ENCODE data around the gene EPHB2.

The EPHB2 gene

DNA sequence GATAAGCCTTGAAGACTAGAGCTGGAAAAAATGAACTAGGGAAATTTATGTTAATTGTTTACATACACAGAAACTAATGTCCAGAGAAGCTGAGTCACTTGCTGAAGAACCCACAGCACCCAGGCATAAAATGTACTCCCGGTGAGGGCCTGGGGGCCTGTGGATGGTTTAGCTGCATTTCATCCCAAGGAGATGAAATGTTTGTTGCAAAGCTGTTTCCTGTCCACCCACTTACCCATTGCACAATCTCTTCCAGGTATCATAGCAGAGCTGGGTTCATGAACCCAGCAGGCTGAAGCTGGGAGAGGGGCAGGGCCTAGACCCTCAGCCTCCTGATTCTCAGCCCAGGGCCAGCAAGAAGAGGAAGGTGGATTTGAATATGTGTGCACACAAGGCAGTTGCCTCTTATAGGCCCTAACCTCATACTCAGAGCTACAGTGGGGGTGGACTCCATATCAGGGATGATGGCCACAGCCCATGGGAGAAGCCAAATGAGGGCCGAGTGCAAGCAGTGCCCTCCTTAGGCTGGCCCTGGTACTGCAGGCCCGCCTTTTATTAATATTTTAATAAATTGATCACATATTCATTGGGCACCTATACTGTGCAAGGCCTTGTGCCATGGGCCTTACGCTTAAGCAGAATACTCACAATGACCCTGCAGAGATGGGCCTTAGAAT is 151.3 kb downstream of the EPHB2 start:
- no peak for DNase-seq (ENCODE audit: low spot score)

DNA sequence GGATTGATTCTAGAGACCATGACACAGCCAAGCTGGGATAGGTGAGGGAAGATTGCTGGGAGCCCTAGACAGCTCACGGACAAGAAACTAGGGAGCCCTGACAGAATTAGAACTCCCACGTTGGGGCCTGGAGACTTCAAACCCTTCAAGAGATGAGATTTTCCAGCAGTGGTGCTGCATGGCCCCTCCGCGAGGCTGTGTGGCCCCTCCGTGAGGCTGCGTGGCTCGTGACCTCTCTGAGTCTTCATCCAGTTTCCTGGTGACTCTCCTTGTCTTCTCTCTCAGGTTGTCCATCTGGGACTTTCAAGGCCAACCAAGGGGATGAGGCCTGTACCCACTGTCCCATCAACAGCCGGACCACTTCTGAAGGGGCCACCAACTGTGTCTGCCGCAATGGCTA is 152.1 kb downstream of the EPHB2 start:
- no peak for DNase-seq (ENCODE audit: low spot score)

DNA sequence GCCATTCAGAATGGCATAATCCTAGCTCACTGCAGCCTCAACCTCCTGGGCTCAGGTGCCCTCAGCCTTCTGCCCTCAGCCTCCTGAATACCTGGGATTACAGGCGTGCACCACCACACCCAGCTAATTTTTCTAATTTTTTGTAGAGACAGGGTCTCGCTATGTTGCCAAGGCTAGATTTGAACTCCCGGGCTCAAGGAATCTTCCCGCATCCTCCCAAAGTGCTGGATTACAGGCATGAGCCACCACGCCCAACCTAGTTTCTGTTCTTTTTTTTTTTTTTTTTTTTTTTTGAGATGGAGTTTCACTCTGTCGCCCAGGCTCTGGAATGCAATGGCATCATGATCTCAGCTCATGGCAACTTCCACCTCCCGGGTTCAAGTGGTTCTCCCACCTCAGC is 153.1 kb downstream of the EPHB2 start:
- no peak for DNase-seq (ENCODE audit: low spot score)

DNA sequence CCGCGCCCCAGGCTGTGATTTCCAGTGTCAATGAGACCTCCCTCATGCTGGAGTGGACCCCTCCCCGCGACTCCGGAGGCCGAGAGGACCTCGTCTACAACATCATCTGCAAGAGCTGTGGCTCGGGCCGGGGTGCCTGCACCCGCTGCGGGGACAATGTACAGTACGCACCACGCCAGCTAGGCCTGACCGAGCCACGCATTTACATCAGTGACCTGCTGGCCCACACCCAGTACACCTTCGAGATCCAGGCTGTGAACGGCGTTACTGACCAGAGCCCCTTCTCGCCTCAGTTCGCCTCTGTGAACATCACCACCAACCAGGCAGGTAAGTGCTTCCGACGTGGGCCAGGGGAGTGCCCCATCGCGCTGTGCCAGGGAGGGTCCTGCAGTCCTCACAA is 154.2 kb downstream of the EPHB2 start:
- DNase-seq (ENCODE audit: low spot score), result no peak

DNA sequence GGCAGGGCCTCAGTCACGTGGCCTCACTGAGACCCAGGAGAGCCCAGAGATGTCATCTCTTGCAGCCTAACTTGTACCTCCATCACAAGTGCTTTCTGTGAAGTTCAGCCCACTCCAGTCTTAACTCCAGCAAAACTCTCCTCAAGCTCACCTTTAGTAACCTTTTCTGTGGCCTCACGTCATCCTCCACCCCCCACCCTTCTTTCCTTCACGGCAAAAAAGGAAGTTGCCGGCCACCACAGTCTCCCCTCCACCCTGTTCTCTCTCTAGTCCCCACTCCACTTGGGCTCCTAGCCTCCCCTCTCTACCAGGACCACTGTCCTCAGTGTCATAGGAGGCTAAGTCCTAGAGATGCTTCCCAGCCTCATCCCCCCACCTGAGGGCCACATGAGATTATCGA is 155.1 kb downstream of the EPHB2 start:
- DNase-seq (ENCODE audit: low spot score), result no peak

DNA sequence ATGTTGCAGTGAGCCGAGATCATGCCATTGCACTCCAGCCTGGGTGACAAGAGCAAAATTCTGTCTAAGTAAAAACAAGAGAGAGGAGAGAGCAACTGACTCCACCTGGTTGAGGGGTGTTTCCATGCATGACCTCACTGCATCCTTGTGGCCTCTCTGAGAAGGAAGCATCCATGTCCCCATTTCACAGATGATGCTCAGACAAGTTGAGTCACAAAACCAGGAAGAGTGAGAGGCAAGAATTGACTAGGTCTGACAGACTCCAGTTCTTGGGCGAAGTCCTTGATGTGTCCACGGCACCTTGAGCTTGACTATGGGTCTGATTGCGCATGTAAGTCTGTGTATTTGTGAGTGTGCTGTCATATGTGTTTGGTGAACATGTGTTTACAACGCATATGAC is 156.2 kb downstream of the EPHB2 start:
- DNase-seq (ENCODE audit: low spot score), result no peak

DNA sequence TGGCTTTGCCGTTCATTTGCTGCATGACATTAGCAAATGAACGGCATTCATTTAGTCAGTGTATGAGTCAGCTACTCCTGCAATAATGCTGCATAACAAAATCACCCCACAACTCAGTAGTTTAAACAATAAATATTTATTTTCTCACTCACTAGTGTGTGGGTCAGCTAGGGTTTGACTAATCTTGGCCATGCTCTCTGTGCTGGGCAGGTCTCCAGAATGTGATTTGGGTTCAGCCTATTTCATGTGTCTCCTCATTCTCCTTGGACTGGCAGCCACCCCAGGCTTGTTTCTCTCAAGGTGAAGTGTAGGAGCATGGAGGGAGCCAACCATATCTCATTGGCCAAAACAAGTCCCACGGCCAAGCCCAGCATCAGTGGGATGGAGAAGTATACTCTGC is 157.7 kb downstream of the EPHB2 start:
- DNase-seq (ENCODE audit: low spot score), result no peak

DNA sequence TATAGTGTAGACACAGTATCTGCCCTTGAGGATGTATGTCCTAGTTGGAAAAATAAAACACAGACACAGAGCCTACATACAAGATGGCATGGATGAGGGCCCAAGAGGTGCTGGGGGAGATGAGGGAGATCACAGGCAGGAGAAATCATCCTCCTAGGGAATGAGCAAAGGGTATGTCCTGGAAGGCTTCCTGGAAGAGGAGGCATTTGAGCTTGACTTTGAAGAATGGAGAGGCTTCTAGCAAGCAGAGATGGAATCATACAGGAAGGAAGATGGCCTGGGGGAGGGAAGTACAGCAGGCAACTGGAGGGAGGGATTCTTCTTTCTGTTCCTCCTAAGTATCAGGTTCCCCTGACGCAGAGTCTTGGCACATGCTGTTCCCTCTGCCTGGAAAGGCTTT is 158.7 kb downstream of the EPHB2 start:
- DNase-seq (ENCODE audit: low spot score), result no peak

DNA sequence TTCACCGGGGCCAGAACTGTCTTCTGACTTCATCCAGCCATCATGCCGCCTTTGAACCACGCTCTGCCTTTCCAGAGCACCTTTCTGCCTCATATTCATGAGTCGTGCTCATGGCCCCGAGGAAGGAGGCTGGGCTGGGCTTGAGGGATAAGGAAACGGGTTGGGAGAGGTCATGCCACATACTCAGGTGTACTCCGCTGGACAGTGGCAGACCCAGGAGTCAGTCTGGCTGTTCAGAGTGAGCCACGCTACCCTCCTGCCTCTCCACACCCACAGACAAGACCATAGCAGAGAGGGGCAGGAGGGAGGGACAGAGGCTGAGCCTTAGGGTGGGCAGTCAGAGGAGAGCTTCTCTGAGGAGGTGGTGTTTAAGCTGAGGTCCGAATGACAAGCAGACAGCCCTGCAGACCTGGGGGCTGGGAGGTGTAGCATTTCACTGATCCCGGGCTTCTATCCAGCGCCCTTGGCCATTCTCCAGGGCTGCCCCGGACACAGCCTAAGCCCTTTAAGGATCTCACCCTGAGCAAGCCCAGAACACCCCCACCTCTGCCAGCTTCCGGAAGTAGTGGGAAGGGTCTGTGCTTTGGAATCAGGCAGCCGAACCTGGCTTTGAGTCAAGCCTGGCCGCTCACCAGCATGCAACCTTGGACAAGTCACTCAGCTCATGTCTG is 159.7 kb downstream of the EPHB2 start:
- DNase-seq (ENCODE audit: low spot score), result no peak

DNA sequence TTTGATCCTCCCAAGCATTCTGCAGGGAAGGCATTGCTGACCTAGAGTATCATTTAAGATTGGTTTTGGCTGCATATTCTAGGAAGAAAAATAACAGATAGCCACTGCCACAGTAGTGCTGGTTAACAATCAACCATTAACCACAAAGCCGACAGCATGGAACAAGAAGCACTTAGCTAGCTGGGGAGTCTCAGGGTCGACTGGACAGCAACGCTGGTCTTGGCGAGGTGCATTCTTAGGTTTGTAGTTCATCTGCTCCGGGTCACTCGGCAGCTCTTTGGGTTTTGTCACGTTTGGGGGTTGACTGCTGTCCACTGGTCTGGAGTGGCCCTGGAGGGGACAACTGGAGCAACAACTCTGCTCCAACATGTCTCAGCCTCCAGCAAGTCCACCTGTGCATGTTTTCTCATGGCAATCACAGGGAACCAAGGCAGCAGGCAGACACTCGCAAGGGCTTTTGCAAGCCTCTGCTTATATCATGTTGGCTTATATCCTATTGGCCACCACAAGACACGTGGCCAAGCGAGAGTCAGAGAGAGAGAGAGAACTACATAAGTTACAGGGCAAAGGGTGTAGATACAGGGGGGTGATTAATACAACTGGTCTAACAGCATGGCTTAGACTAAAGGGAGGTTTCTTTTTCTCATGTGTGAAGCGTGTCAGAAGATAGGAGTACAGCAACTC is 162.5 kb downstream of the EPHB2 start:
- DNase-seq (ENCODE audit: low spot score), result no peak

DNA sequence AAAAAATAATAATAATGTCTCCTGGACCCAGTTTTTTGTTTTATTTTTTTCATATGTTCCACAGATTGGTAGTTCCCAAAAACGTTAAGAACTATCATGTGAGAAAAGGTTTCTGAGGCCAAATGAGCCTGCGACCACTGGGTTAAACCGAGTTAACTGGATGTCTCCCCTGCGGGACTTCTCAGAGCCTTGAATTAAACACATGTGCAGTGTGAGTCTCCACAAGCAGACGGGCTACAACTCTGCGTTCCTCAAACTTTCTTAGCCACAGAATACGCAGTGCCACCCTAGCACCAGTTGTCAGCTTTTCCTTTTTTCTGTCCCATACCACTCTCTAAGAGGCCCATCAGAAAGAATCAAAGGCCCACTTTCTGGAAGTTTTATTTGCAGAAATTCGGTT is 164.1 kb downstream of the EPHB2 start:
- no peak for DNase-seq (ENCODE audit: low spot score)

DNA sequence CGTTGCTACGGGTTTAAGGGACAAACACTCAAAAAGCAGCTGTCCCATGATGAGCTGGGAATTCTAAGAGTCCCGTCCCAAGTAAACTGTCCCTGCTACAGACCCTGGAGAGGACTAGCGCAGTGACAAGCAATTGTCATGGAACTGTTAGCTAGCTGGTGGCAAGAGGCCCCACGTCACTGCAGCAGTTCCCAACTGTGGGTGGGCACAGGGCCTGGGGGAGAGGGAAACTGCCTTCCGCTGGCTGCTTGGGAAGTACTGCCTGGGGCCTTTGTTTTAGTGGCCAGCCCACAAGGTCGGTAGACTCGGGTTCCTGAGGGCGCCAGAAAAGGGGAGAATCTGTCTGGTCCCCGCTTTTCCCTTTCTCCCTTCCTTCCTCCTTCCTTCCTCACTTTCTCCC is 164.6 kb downstream of the EPHB2 start:
- no peak for DNase-seq (ENCODE audit: low spot score)

DNA sequence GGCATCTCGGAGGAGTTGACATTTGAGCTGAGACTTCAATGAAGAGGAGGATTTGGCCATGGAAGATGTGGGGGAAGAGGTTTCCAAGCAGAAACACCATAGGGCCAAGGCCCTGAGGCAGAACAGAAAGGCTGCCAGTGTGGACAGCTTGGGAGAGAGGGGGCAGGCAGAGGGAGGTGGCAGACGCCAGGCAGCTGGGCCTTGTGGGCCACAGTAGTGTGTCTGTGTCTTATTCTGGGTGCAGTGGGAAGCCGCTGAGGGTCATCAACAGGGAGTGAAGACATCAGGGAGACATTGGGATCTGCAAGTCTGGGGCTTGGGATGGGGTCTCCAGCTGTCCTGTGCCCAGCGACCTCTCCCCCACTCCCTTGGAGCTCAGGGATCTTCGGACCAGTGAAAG is 165.2 kb downstream of the EPHB2 start:
- DNase-seq (ENCODE audit: low spot score), result no peak

DNA sequence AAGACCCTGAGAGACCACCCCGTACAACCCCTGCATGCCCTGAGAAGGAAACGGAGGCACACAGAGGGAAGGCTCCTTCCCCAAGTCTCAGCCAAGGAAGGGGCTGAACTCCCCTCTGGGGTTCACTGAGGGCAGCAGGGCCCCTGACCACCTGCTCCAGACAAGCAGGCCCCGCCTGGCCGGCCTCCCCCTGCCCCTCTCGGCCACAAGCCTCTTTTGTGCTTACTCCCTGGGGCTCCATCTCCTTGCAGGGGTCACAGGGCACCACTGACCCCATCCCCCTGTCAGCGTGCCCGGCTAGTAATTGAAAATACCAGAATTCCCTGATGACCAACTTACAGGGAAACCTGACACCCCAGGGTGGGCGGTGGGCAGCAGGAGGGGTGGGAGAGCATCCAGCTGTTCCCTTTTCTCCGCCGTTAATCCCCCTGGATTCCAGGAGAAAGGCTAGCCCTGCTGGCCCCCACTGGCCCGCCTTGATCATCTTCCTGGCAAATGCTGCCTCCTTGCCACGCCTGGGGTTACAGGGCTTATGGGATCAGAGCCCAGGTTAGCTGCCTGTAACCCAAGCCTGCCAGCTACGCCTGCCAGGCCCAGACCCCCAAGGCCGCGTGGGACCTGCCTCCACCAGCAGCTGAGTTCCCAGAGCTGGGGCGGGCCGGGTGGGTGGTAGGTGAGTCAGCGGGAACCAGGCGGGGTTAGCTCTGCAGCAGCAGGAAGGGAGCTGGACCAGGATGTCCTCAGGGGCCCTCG is 165.9 kb downstream of the EPHB2 start:
- no peak for DNase-seq (ENCODE audit: low spot score)

DNA sequence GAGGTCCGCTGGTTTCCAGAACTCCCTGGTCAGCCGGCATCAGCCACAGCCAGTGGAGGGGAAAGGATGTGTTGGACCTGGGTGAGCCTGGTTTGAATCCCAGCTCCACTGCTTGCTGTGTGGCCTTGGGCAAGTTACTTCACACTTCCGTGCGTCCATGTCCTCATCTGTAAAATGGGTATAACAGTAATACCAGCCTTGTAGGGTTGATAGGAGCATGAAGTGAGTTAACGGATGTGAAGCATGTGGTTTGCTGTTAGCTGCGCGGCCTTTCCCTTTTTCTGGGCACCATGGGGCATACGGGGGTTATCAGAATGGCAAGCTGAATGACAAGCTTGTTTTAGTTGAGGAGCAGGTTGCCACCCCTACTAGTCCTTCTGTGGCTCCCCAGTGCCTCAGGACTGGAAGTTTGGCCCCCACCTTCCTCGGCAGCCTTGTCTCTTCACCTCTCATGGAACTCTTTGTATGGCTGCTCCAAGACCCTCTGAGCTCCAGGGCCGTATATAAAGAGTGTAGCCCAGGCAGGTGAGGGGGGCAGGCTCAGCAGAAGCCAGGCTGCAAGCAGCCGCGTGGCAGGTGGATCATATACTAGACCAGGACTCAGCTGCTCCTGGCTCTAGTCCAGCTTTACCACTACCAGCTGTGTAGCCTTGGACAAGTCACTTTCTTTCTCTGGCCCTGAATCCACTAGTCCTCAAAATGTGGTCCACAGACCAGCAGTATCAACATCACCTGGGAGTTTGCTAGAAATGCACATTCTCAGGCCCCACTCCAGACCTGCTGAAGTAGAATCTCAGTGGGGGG is 166.7 kb downstream of the EPHB2 start:
- no peak for DNase-seq (ENCODE audit: low spot score)

DNA sequence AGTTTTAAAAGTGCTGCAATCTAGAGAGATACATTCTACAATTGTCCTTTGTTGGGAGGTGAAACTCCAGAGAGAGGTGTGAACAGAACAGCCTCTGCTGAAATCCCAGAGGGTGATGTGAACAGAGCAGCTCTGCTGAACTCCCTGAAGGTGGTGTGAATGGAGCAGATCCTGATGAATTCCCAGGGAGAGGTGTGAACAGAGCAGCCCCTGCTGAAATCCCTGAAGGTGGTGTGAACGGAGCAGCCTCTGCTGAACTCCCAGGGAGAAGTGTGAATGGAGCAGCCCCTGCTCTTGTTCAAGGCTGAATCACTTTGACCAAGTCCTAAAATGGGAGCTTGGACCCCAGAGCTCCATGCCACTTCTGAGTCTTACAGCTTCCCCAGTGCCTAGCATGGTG is 167.3 kb downstream of the EPHB2 start:
- no peak for DNase-seq (ENCODE audit: low spot score)

DNA sequence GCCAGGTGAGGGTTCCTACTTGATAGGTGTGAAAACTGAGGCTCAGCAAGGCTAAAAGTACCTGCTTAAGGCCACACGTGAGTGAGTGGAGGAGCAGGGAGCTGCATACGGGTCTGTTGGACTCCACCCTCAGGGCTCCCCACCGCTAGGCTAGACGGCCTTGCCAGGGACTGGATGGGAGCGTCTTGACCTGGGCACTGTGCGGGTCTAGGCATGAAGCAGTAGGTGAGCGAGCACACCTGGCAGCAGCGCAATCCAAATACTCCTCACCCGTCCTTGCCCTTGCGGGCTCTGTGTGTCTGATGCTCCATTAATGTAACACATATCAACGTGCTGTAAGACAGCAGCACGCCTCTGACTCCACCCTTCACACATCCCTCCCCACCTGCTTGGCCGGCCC is 168.0 kb downstream of the EPHB2 start:
- DNase-seq (ENCODE audit: low spot score), result no peak

DNA sequence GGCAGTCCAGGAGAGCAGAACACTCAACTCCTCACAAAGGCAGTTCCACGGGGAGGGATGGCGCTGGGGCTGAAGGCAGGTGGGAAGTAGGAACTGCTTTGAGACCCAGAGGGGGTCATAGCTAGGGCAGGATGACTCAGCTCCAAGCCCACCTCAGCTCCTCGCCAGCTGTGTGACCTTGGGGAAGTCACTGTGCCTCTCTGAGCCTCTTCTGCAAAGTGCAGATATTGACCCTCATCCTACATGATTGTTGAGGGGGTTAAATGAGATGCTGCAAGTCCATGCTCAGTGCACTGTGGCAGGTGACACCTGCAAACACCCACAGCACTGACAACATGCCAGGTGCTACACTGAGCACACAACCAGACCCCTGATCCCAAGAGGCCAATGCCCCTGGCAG is 168.8 kb downstream of the EPHB2 start:
- no peak for DNase-seq (ENCODE audit: low spot score)

DNA sequence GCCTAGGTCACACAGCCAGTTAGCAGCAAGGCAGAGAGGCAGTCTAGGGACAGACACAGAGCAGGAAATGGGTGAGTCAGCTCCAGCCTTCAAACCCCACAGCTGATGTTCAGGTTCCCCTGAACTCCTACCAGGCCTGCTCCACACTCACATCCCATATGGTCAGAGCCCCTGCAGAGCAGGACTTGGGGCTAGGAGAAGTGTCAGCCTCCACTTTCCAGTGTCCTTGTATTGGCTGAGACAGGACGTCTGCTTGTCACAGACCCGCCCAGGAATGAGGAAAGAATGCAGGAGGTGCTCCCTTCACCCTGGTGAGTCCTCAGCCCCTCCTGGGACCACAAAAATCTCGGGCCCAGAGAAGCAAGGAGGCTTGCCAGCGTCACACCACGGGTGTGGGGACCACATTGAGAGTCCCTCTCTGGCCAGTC is 169.5 kb downstream of the EPHB2 start:
- no peak for DNase-seq (ENCODE audit: low spot score)

DNA sequence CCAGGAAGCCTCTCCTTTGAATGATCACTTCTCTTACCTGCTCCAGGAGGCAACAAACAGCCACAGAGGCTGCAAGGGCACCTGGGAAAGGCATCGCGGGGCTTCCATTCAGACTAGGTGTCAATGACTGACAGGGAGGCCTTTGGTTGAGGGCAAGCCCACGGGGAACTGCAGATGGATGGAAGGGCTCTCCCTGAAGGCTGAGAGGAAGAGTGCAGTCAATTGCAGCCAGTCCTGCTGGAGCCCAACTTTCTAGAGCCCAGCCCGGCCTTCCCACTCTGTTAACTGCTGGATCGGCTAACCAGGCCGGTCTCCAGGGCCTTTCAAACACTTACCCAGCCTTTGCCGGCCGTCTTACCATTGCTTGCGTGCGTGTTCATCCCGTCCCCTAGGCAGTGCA is 172.8 kb downstream of the EPHB2 start:
- DNase-seq (ENCODE audit: low spot score), result no peak

DNA sequence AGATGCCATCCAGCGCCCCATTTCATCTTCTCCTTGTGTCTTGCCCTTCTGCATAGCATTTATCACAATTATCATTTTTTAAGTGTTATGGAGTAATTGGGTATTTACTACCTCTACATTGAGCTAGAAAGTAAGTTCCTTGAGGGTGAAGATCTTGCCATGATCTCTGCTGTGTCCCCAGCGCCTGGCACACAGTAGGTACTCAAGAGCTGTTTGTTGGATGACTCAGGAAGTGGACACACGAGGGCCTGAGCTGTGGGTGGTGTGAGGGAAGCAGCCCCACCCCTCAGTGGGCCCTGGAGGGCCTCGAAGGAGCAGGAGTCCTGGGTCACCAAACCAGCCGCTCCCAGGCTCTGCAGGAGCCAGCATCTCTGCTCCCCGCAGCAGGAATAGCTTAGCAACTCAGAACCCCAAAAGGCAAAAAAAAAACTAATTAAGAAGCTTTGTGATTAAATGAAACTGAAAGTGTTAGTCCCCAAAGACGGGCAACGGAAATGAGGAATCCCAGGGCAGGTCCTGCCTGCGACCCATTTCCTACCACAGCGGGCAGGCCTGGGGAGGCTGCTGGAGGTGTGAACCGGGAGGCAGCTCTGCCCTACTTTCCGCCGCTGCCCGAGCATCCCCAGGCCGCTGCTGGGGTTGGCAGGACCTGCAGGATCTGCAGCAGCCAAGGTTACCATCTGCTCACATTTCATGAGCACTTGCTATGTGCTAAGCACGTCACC is 174.3 kb downstream of the EPHB2 start:
- no peak for DNase-seq (ENCODE audit: low spot score)

All from CD4-positive, alpha-beta T cell treated with Interleukin-6 at 100 ng/mL for 8 hours (primary cell).